ENCODE results near the gene RAG1. TPM values are rescaled to one million over a fixed set of nuclear protein-coding genes. Genes with fewer than 3 reads are reported as not detected.

Gene RAG1
- total RNA-seq, 4 donors from 2014 or later, result 0.26 to 3.5 (median 0.78) TPM

DNA sequence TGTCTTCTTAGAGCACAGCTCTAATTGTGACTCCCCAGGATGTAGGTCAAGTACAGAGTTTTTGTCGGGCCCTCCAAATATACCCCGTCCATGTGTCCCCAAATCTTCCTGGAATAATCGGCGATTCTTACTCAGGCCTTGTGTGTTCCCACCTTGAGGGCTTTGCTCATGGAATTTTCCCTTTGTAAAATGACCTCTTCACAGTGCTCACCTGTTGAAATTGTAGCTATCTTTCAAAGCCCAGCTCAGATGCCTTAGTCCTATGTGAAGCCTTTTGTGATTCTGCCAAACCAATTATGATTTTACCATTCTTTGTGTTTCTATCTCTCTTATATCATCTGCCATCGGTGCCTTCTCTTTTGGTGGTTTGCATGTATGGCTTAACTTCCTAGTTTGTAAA is 60.3 kb downstream of the RAG1 start:
- DNase-seq, result no peak
- Histone ChIP-seq H3K4me1 (no peaks in the 10 kb centered on the region), H3K27me3 (no peaks in the 10 kb centered on the region), H3K36me3 (no peaks in the 10 kb centered on the region), H3K4me3 (no peak overlapping the region), H3K27ac (no peak overlapping the region), H3K9me3 (no peaks in the 10 kb centered on the region)
- no peak for TF ChIP-seq POLR2A (IDR thresholded peaks at IDR 0.05)
- TF ChIP-seq, protein P1, sequence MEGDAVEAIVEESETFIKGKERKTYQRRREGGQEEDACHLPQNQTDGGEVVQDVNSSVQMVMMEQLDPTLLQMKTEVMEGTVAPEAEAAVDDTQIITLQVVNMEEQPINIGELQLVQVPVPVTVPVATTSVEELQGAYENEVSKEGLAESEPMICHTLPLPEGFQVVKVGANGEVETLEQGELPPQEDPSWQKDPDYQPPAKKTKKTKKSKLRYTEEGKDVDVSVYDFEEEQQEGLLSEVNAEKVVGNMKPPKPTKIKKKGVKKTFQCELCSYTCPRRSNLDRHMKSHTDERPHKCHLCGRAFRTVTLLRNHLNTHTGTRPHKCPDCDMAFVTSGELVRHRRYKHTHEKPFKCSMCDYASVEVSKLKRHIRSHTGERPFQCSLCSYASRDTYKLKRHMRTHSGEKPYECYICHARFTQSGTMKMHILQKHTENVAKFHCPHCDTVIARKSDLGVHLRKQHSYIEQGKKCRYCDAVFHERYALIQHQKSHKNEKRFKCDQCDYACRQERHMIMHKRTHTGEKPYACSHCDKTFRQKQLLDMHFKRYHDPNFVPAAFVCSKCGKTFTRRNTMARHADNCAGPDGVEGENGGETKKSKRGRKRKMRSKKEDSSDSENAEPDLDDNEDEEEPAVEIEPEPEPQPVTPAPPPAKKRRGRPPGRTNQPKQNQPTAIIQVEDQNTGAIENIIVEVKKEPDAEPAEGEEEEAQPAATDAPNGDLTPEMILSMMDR (IDR thresholded peaks at IDR 0.05), result no peak
- intact Hi-C loops (cut with DNase I; ENCODE audit: low total_unique reads), result no loop called here

DNA sequence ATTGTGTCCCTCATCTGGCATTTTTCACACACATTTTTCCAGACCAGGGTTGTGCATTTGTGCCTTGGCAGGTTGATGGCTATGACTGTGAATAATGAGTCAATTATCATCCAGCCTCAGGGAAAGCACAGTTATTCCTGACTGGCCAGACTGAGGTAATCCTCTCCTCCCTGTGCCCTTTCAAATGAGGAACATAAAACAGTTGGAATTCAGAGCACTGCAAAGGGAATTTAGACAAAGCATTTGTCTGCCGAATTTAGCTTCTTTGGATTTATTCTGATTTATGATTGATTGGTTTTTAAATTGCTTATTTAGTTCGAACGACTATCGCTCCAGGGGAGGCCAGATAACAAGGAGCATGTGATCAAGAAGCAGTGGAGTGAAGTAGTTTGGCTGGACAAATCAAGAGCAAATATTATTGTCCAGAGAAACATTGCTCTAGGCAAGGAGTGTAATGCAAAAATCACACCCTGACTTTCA is 61.0 kb downstream of the RAG1 start:
- intact Hi-C loops (cut with DNase I; ENCODE audit: low total_unique reads), result no loop called here
- TF ChIP-seq, protein P1 (IDR thresholded peaks at IDR 0.05), result no peak
- no peak for TF ChIP-seq POLR2A (IDR thresholded peaks at IDR 0.05)
- no peaks in the 10 kb centered on the region for H3K9me3 ChIP-seq
- no peak overlapping the region for H3K27ac ChIP-seq
- H3K36me3 ChIP-seq, result no peaks in the 10 kb centered on the region
- H3K4me1 ChIP-seq, result no peaks in the 10 kb centered on the region
- no peak overlapping the region for H3K4me3 ChIP-seq
- H3K27me3 ChIP-seq, result no peaks in the 10 kb centered on the region
- no peak for DNase-seq

Other genes starting within 250 kb of the RAG1 start
- gene TRAF6, start 57.7 kb upstream of the RAG1 start, total RNA-seq, result 10 to 100 TPM in 3 of 4 donors, 1 to 10 TPM in 1; 5.1 to 22.6 (median 16.2) TPM
- gene IFTAP, start 26.5 kb downstream of the RAG1 start, total RNA-seq, result 10 to 100 TPM in 3 of 4 donors, 1 to 10 TPM in 1; 4.1 to 56.1 (median 17.4) TPM
- 1 to 10 TPM in 1 of 4 donors, not detected in 3; 1.6 TPM for gene RAG2, start 30.2 kb downstream of the RAG1 start, total RNA-seq

Data from uterus (tissue), 4 donors.